Sigmoid colon (tissue), 4 donors: ENCODE results near the gene PRRG4.

Experiments
- POLR2A ChIP-seq, 2 donors: fragments of 450-650 bp; IDR thresholded peaks; one replicate each; pipeline ENCODE4 v1.6.1; 2016; ENCODE audit warnings: antibody characterized with exemption in 2 of 2, mild to moderate bottlenecking in 2 of 2, moderate library complexity in 2 of 2
- POLR2AphosphoS5 ChIP-seq, 4 donors: sonication (generic); formaldehyde crosslinking; IDR thresholded peaks; one replicate each; pipeline ENCODE4 v1.6.1; 2017; ENCODE audit warnings: antibody characterized with exemption in 4 of 4

GRCh38 chr11:32894921-32895320 is 65.2 kb downstream of the PRRG4 start:
- no peak for TF ChIP-seq POLR2AphosphoS5 (IDR thresholded peaks at IDR 0.05)
- no peak for TF ChIP-seq POLR2A (IDR thresholded peaks at IDR 0.05)
